Hypothalamus (tissue), 51 donors: Measurements from ENCODE around the gene AQP2.
A peak's percentile ranks its signal among the peaks of the same experiment; 100 is the strongest.
"Not testable (repeated sequence)": the region's sequence is repeated elsewhere in the genome, so short reads cannot be mapped to it uniquely, and the experiment has no call there.

Experiments
- DNase-seq, 51 donors: peaks; one replicate each; lab custom pipeline; 2025; lab: John Stamatoyannopoulos, UW

AQP2 gene

DNA sequence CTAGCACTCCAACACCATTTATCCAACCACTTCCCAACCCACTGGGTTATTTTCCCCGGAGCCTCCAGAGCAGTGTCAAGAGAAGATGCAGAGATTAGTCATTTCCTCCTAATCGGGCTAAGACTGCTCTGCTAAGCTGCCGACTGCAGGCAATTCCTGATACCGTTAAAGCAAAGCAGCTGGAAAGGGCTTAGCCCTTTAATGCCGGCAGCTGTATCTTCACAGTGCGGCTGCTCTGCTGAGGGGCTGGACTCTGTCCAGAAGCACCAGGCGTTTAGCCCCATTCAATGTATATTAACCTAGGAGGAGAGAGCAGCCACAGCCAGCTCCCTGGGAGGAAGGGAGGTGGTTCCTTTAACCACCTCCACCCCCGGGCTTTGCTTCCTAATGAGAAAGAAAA is 33.4 kb downstream of the AQP2 start:
- DNase-seq, result peak in 1 of 51 donors; percentile 66

DNA sequence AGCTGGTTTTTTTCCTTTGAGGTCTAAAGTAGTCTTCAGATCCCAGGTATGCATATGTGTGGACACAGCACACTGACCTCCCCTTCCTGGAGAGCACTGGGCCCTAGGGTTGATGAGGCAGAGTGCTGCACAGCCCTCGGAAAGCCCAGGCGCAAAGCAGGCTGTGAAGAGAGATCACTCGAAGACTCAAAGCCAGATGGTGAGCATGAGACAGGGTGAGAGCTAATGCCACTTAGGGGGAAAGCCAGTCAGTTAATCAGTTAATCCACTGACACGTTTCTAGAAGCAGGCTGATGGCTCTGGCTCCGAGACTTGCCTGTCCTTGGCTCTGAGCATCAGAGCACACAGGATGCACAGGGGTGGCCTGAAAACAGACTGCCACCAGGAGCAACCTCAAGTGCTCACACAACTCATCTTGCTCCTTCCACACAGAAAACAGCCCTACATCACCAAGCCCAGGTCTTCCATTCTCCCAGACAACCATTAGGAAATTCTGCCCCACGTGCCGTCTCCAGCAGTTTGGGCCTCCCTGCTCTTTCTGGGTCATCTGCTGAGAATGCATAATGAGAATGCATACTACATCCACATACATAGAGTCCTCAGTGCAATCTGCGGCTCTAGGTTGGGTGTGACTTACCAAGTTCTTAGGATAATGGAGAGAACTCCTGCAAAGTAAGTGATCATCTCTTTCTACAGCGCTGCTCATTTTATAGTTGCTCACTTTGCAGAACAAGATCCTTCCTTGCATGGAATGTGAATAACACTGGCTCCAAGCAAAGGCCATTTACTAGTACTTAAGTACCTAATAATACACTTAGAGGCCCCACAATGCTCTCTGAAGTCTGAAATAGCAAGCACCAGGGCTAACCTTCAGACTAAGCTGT is 34.2 kb downstream of the AQP2 start:
- no peak for DNase-seq

DNA sequence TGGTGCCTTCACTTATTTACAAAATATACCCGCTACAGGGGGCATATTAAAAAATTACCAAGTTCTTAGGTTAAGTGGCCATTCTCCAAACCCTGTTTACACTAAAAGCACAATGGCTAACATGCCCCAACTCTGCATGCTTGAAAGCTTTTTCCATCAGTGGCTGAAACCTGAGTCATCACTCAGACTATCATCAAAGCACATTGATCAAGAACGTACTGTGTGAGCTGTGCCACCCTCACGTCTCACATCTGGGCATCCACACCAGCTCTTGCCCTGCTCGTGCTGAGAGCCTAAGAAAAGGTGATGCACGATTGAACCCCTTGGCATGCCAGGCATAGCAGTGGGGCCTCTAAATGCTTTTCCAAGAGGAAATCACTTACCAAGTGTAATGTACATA is 35.4 kb downstream of the AQP2 start:
- no peak for DNase-seq

DNA sequence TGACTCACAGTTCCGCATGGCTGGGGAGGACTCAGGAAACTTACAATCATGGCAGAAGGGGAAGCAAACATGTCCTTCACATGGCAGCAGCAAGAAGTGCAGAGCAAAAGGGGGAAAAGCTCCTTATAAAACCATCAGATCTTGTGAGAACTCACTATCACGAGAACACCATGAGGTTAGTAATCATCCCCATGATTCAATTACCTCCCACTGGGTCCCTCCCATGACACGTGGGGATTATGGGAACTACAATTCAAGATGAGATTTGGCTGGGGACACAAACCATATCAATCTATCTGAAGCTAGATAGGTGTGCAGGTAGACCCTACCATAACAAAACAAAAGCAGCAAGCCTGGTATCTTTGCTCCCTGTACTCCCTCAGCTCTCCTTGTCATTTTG is 35.9 kb downstream of the AQP2 start:
- not testable (repeated sequence) for DNase-seq

DNA sequence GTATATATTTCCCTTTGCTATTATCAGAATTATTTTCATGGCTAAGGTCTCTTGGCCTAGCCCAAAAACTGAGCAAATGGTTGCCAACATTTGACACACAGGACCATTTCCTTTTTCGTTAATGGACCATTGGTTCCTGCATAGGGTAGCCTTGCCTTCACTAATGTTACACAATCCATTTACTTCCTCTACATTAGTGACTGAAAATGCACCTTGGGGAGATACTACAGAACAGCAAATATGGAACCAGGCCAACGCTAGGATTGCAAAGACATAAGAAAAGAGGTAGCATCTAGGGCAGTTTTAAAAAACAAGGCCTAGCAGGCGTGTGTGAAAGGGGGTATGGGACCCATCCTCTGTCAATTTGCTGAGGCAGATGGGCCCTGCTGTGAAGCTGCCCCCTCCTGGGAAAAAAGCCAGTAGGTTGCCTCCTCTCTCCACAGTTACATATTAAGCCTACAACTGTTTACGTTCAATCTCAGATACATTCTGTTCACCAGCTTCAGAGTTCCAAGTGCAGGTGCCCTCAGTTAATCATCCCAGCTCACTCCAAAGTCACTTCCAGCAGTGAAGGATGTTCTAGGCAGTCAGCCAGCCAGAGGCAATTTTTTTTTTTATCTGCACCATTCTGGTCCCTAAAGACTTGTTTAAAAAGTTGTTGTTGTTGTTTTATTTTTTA is 37.2 kb downstream of the AQP2 start:
- no peak for DNase-seq

DNA sequence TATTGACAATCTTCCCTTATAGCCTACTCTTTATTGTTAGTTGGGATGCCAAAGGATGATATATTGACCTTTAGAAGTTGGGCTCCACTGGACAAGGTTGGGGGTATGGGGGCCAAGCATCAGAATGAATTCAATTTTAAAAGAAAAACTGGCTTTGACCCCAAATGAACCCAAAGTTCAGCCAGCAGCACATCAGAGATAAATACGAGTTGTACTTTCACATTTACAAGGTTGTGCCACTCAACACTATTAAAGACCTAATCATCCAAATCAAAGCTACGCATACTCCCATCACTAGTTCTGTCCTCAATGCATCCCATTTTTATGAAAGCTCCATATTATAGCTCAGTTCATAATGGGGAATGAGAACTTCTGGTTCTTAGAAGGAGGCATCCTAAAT is 38.9 kb downstream of the AQP2 start:
- not testable (repeated sequence) for DNase-seq

DNA sequence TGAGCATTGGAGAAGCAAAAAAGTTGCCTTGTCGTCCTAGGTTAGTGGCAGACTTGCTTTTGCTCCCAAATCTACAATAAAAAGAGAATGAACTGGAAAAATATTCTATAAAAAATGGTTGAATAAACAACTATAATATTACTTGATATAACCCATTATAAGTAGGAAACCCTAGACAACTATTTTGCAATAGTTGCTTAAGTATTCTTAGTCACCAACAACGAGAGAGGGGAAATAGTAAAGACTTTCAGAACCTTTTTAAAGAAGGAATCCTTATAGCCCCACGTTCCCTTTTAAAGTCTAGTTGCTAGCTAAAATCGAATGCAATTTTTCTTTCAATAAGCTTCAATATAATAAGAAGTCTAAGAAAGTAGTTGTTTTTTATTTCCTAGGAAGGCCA is 39.7 kb downstream of the AQP2 start:
- no peak for DNase-seq

DNA sequence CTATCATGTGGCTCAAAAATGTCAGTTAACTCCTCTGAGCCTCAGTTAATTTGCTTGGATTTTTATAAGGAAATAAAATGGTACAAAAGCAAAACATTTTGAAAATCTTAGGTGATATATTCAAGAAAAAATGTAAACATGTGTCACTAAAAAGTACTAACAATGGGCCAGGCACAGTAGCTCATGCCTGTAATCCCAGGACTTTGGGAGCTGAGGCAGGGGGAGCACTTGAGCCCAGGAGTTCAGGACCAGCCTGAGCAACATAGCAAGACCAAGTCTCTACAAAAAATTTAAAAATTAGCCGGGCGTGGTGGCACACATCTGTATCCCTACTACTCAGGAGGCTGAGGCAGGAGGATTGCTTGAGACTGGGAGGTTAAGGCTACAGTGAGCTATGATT is 47.9 kb downstream of the AQP2 start:
- DNase-seq, result no peak

DNA sequence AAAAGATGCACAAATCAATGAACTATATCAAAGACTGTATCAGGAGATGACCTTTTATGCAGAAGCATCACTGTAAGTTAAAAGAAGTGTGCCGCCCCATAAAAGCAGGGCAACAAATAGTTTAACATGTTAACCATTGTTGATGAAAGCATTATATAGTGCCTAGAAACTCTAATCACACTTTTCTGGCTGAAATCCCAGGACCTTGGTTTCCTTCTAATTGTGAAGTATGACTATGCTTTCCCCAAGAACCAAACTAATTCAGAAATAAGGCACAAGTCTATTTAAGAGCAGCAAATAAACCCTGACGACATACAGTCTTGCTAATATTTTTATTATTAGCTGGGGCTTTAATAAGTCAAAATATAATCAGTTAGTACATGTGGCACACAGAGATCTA is 53.1 kb downstream of the AQP2 start:
- no peak for DNase-seq

DNA sequence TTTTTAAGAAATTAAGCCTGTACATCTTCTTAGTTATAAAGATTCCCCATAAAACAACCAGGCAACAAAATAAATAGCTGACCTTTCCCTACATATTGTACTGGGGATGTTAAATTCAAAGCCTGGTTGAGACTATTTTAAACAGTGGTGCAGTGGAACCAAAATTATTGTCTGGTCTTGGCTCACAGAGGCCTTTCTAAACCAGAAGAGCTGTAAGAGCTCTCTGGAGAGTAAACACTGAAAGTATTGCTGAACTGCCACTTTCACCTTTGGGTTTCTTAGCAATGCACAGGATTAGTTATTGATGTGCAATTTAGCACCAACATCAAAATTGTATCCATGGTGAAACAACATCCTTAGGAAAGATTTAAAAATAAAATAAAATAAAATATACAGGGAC is 54.2 kb downstream of the AQP2 start:
- no peak for DNase-seq

DNA sequence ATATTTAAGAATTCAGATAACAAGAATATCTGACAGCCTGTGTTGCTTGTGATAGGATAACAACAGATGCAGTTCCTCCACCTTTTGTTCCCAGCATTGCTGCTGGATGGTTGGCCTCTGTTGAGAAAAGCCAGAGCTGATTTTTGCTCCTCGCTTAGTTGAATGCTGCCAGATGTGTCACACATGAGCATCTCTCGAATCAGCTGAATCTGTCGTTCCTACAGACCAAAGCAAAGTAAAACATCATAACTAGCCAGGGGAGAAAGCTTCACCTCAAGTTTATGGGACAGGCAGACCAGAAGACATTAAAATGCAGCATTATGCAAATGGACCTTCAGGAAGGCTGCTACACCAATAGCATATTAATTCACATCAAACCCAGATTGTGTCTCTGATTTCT is 54.6 kb downstream of the AQP2 start:
- DNase-seq, result peak in 4 of 51 donors; percentile 13 to 60 (median 36)

DNA sequence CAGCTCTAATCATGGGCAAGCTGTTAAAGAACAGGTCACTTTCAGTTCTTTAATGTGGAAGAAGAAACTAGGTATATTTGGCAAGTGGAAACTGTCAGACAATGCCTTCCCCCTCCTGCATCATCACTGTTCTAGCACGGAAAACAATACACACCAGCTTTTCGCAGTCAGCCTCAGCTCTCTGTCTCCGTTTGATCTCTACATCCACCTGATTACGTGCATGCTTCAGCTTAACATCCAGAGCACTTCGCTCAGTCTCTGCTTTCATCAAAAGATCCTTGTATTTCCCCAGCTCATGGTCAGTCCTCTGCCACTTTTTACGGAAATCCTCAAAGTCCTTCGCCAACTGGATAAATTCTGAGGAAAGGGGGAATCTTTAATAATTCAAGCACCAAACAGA is 55.7 kb downstream of the AQP2 start:
- peak in 2 of 51 donors; percentile 12 to 67 for DNase-seq

DNA sequence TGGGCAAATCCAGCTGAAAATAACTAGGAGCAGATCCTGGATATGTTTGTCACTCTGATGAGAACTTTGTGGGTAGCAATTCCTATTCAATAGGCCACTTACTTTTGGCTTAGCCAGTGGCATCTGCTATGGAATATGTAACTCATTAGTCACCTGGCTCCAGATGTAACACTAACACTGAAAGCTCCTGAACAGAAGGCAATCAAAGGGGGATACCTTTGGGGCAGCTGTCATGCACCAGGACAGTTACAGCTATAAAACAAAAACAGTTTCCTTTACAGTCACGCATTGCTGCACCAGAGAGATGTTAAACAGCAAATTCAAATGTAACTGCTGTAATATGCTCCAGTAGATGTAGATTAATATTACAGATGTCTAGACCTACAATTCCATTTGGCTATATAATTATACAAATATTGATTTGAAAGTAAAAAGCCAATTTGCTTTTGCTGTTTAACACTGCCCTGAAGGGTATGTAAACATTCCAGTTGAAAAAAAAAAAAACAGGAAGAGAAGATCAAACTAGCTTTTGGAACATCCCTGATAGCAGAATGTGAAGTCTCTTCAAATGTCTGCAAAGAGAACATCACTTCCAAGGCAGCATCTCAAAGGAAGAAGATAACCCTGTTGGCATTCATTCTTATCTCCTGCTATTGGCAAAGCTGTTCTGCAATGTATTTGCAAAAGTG is 56.4 kb downstream of the AQP2 start:
- DNase-seq, result peak in 1 of 51 donors; percentile 50
